HEK293T (cell line): Measurements from ENCODE around the gene MROH2A.

Experiments
- ARNT ChIP-seq: fragments of 450-650 bp; IDR thresholded peaks from 2 replicates; pipeline ENCODE4 v1.6.1; 2017; ENCODE audit warnings: mild to moderate bottlenecking
- BHLHE40 ChIP-seq: fragments of 450-650 bp; IDR thresholded peaks from 2 replicates; pipeline ENCODE4 v1.6.1; 2016; ENCODE audit warnings: mild to moderate bottlenecking, moderate library complexity, borderline replicate concordance
- ELF4 ChIP-seq: fragments of 450-650 bp; IDR thresholded peaks from 2 replicates; pipeline ENCODE4 v1.6.1; 2017; ENCODE audit warnings: antibody characterized with exemption
- FOXK2 ChIP-seq: fragments of 450-650 bp; IDR thresholded peaks from 2 replicates; pipeline ENCODE4 v1.6.1; 2016; ENCODE audit warnings: mild to moderate bottlenecking
- FOXM1 ChIP-seq: fragments of 450-650 bp; IDR thresholded peaks from 2 replicates; pipeline ENCODE4 v1.6.1; 2017; ENCODE audit warnings: mild to moderate bottlenecking, borderline replicate concordance
- PKNOX1 ChIP-seq: fragments of 450-650 bp; IDR thresholded peaks from 2 replicates; pipeline ENCODE4 v1.6.1; 2016
- SP1 ChIP-seq: fragments of 450-650 bp; IDR thresholded peaks from 2 replicates; pipeline ENCODE4 v1.6.1; 2017
- SUZ12 ChIP-seq: fragments of 450-650 bp; IDR thresholded peaks from 2 replicates; pipeline ENCODE4 v1.6.1; 2016; ENCODE audit warnings: mild to moderate bottlenecking
- TARDBP ChIP-seq: fragments of 450-650 bp; IDR thresholded peaks from 2 replicates; pipeline ENCODE4 v1.6.1; 2016

DNA sequence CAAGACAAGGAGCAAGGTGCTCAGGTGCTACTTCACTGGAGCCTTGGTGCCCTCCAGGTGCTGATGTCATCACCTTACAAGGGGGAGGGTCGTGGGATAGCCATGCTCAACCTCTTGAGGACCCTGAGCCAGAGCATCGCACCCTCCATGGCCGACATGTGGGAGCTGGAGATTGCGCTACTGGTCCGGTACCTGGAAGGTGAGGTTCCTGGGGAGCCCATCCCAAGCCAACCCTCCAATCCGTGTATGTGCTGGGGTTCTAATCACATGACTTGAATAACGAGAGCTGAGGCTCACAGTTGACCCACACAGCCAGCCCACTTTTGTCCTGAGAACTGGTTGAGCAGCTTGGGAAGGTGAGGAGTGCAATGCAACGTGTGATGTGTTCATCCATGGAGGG is 25.9 kb downstream of the MROH2A start:
- TF ChIP-seq ELF4 (no peak), TARDBP (no peak), FOXM1 (no peak), BHLHE40 (no peak), FOXK2 (no peak), ARNT (no peak), SUZ12 (no peak), PKNOX1 (no peak), SP1 (no peak)
